HCT116 (cell line): ENCODE results near the gene ZBED3.

Source experiments
- CTCF ChIP-seq, 3 experiments: fragments of 200-600 bp in 1 of 3; sonication (generic) in 1 of 3; IDR thresholded peaks in 2 of 3; conservative IDR thresholded peaks in 1 of 3; 2 replicates each; pipeline ENCODE4 v1.5.1; 2012 to 2017; ENCODE audit warnings: low read depth in 2 of 3, low read length in 2 of 3, antibody characterized with exemption in 1 of 3, borderline replicate concordance in 1 of 3, control low read depth in 1 of 3, mild to moderate bottlenecking in 1 of 3, mixed read lengths in 1 of 3, mixed run types in 1 of 3, moderate library complexity in 1 of 3; ENCODE audit not compliant: insufficient read depth in 1 of 3
- EZH2 ChIP-seq: fragments of 200-600 bp; sonication (generic); IDR thresholded peaks from 2 replicates; pipeline ENCODE4 v1.6.1; 2017; ENCODE audit warnings: antibody characterized with exemption, mixed run types
- EZH2phosphoT487 ChIP-seq: fragments of 200-600 bp; IDR thresholded peaks from 2 replicates; pipeline ENCODE4 v1.6.1; 2018; ENCODE audit warnings: antibody characterized with exemption, borderline replicate concordance
- SIN3A ChIP-seq: IDR thresholded peaks from 2 replicates; pipeline ENCODE4 v1.6.1; 2012; ENCODE audit warnings: low read depth

GRCh38 chr5:77103457-77103856, 16.4 kb upstream of the ZBED3 start:
- TF ChIP-seq CTCF (IDR thresholded peaks at IDR 0.05 in 2 of 3, conservative IDR thresholded peaks at IDR 0.05 in 1 of 3; ENCODE audit: borderline replicate concordance in 1 of 3, insufficient read depth in 1 of 3, low read depth in 2 of 3, low read length in 2 of 3) (no peak), EZH2phosphoT487 (no peak), SIN3A (no peak), EZH2 (no peak)
